NCI-H2081 (cell line): ENCODE data around the gene SPATA2.

Experiments
- DNase-seq, 2 experiments: peaks; one replicate each; lab custom pipeline; 2025; lab: John Stamatoyannopoulos, UW

The SPATA2 gene

DNA sequence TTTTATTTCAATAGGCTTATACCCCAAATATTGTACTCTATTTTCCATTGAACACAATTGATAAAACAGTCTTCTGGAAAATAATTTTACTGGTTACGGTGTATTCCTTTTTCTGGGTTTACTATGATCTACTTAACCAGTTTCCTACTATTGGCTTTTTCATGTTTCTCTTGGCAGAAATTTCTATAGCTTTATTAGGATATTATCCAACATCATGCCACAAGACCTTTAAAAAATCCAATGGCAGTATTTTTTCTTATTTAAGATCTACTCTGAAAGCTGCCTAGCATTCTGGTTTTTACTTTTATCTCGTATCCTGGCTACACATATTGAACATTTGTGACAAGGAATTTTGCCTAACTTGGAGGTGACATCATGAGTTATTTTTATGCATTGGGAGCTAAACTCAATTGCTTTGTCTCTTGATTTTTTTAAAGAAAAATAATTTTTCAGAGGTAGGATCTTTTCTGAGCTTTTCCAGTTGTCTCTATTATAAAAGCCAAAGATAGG, 57.2 kb downstream of the SPATA2 start:
- no peak for DNase-seq

DNA sequence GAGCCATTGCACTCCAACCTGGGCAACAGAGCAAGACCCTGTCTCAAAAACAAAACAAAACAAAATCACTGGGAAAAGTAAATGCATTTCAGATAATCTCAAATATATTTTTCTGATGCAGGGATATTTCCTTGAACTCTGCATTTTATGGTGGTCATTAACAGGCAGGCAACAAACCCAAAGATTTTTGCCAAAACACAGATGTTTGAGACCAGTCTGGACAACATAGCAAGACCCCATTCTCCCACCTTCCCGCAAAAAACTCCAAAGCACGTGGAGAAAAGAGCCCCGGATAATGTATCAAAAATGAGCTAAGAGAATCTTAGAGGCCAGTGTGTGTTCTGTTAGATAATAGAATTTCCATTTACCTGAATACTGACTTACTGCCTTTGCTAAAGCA, 58.4 kb downstream of the SPATA2 start:
- DNase-seq, result no peak

DNA sequence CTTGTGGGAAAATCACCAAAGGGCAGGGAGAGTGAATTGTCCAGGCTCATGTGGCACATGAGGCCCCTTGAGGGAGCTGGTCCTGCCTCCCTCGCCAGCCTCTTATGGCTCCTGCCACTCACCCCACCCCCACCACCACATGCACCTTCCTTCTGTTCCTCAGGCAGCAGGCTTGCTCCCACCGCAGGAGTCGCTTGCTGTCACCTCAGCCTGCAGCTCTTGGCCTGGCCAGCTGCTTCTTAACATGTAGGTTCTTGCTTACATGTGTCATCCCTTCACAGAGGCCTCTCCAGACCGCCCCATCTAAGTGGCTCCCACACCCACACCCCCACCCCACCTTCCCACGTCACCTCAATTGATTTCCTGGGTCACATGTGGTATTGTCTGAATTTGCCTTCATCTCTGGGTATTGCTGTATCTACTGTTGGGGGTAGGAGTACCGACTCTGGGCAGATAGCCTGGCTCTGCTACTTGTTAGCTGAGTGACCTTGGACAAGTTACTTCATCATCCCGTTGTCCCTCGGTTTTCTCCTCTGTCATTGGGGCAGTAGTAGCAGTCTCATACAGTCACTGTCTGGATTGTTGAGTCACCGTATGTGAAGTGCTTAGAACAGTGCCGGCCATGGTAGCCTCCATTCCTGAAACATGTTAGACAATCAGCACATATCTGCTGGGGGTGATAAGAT, 61.0 kb downstream of the SPATA2 start:
- DNase-seq, result no peak

DNA sequence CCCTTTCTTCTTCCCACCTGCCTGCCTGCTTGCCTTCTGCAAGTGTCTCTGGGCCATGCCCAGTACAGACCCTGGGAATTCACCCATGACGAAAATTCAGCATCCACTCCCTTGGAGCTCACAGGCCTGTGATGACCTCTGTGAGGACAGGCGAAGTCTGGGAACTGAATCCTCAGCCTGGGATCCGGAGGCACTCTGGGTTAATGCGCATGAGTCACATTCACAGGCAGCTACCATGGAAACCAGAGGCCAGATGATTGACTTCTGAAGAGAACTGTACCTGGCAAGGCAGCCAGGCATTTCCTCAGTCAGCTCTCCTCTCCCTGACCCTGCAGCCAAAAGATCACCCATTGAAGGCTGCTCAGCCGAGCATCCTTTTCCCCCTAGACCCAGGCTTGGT, 61.7 kb downstream of the SPATA2 start:
- DNase-seq, result no peak
